NCI-H187 (cell line): ENCODE results near the gene SEC24A.
A peak's percentile ranks its signal among the peaks of the same experiment; 100 is the strongest.
"Not testable (repeated sequence)": the region's sequence is repeated elsewhere in the genome, so short reads cannot be mapped to it uniquely, and the experiment has no call there.

ENCODE experiments used
- DNase-seq, 2 experiments: peaks; one replicate each; lab custom pipeline; 2025; lab: John Stamatoyannopoulos, UW

Gene SEC24A

DNA sequence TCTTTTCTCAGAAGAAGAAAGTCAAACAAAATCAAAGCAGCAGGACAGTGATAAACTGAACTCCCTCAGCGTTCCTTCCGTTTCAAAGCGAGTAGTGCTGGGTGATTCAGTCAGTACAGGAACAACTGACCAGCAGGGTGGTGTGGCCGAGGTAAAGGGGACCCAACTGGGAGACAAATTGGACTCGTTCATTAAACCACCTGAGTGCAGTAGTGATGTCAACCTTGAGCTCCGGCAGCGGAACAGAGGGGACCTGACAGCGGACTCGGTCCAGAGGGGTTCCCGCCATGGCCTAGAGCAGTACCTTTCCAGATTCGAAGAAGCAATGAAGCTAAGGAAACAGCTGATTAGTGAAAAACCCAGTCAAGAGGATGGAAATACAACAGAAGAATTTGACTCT is 92.5 kb downstream of the SEC24A start:
- DNase-seq = no peak

DNA sequence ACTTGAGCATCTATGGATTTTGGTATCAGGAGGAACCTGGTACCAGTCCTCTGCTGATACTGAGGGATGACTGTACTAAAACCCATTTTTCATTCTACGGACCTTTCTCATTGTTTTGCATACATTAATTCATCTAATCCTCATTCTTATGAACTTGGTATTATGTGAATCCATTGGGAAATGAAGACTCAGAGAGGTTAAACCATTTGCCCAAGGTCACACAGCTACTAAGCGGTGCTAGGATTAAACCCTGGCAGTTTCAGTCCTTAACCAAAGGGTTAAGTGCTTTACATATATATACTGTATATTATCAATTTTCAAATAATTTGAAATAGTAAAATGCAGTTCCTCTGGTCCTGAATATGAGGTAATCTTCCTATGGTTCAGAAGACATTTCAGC is 93.5 kb downstream of the SEC24A start:
- DNase-seq = no peak

DNA sequence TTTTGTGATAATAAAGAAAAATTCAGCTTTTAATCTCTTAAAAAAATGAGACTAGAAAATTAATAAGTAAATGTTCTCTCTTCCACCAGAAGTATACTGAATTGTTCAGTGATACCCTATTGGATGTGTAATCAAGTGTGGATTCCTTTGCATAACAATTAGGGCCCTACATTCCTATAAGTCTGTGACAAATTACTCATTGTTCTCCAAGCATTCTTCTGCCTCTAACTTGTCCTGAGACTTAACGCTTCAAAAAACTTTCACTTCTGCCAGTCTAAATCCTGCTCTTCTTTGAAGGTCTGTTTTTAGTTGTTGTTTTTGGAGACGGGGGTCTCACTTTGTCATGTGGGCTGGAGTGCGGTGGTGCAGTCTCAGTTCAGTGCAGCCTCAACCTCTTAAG is 100.8 kb downstream of the SEC24A start:
- DNase-seq = no peak

DNA sequence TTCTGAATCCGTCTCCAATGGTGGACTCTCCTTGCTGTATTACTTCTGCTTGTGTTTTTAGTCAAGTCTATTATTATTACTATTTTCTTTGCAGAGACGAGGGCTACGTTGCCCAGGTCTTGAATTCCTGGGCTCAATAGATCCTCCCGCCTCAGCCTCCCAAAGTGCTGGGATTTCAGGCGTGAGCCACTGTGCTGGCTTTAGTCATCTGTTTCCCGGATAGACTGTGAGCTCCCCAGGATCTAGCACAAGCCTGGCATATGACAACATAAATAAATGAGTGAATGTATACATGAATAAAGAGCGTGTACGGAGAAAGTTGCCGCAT is 109.6 kb downstream of the SEC24A start:
- no peak for DNase-seq

DNA sequence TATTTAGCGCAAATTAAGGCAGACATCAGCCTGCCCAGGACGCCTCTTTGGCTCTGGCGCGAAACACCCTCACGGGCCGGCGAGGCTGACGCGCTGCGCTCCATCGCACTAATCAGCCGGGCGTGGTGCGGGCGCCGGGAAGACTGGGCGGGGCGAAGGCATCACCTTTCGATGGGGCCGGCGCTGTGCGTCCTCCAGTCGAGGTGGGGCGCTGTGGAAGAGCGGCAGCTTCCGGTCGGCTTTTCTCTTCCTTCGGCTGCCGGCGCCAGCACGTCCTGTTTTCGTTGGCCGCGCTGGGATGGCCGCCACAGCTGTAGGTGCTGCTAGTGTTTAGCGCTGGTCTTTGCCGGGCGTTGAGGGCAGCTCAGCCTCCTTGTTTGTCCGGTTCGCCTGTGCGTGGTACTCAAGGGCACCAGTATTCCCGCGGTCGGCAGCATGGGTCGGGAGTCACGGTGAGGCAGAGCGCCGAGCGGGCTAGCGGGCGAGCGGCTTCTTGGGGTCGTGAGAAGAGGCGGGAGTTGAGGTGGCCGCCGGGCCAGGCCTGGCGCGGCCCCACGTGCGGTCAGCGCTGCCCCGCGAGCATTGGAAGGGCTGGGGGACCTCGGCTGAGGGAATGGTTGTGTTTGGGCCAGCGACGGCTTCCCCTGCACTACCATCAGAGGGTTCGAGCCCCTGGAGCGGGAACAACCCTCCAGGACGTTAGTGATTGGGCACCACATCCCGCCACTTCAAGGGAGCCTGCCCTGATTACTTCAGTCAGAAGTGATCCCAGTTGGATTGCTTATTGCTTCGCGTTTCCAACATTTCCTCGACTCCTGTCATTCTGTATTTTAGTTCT is 110.1 kb downstream of the SEC24A start, which contains the start of gene DDX46:
Gene DDX46, plus strand, starts transcription at position 276 of the 838 bp plus-strand sequence. Its CDS starts 160 bp downstream, at position 436.
- peak; percentile 89 for DNase-seq

DNA sequence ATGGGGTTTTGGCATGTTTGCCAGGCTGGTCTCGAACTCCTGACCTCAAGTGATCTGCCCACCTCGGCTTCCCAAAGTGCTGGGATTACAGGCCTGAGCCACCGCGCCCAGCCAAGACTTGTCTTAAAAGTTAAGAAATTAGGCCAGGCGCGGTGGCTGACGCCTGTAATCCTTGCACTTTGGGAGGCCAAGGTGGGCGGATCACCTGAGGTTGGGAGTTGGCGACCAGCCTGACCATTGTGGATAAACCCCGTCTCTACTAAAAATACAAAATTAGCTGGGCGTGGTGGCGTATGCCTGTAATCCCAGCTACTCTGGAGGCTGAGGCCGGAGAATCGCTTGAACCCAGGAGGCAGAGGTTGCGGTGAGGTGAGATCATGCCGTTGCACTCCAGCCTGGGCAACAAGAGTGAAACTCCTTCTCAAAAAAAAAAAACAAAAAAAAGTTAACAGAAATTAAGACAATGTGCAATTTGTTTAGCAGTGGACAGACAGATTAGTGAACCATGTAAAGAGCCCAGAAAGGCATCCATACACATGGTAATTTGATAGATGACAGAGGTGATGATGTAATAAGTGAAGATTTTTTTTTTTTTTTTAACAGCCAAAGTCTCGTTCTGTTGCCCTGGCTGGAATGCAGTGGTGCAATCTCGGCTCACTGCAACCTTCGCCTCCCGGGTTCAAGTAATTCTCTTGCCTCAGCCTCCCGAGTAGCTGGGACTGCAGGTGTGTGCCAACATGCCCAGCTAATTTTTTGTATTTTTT is 119.1 kb downstream of the SEC24A start:
- DNase-seq = not testable (repeated sequence)

DNA sequence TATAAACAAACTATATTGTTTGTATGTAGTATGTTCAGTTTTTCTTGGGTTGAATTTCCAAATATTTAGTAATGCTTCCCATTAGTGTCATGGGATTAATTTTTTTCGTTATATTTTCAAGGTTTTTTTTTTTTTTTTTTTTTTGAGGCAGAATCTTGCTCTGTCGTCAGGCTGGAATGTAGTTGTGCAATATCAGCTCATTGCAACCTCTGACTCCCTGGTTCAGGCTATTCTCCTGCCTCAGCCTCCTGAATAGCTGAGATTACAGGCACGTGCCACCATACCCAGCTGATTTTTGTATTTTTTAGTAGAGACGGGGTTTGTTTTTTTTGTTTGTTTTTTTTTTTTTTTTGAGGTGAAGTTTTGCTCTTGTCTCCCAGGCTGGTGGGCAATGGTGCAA is 120.6 kb downstream of the SEC24A start:
- DNase-seq = no peak

DNA sequence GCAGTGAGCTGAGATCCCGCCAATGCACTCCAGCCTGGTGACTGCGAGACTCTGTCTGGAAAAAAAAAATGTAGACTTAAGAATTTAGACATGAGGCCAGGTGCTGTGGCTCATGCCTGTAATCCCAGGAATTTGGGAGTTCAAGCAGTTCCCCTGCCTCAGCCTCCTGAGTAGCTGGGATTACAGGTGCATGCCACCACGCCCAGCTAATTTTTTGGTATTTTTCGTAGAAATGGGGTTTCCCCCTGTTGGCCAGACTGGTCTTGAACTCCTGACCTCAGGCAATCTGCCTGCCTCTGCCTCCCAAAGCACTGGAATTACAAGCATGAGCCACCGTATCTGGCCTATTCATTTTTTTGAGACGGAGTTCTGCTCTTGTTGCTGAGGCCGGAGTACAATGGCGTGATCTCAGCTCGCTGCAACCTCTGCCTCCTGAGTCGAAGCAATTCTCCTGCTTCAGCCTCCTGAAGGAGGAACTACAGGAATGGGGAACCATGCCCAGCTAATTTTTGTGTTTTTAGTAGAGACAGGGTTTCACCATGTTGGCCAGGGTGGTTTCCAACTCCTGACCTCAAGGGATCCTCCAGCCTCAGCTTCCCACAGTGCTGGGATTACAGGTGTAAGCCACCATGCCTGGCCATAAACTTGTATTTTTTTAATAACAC is 124.0 kb downstream of the SEC24A start:
- no peak for DNase-seq

DNA sequence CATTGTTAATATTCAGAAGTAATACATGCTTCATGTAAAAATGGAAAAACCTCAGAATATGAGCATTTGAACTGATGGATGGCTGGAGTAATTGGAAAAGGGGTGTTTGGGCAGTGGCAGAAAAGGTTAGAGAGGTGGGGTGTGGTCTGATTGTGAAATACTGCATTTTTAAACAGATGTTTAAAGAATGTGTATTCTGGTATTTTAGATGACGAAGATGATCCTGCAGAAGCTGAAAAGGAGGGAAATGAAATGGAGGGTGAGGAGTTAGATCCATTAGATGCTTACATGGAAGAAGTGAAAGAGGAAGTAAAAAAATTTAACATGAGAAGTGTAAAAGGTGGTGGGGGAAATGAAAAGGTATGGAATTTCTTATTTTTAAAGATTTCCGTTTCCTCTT is 128.8 kb downstream of the SEC24A start:
- no peak for DNase-seq
